ENCODE measurements around the gene GNA12.

- TF ChIP-seq SP1 (CRISPR knock-in tag; IDR thresholded peaks at IDR 0.05) (no peak), ZBTB17 (CRISPR knock-in tag; IDR thresholded peaks at IDR 0.05) (no peak), TOE1 (IDR thresholded peaks at IDR 0.05; ENCODE audit: borderline replicate concordance) (no peak), TOE1 (CRISPR knock-in tag; IDR thresholded peaks at IDR 0.05; ENCODE audit: borderline replicate concordance, low read depth) (no peak), POLR2AphosphoS5 (IDR thresholded peaks at IDR 0.05; ENCODE audit: control insufficient read depth, insufficient read depth, low read depth, low read length) (no peak), EP300 (IDR thresholded peaks at IDR 0.05; ENCODE audit: low read length) (no peak), YBX1 (IDR thresholded peaks at IDR 0.05) (no peak)
- TF ChIP-seq, protein P1, sequence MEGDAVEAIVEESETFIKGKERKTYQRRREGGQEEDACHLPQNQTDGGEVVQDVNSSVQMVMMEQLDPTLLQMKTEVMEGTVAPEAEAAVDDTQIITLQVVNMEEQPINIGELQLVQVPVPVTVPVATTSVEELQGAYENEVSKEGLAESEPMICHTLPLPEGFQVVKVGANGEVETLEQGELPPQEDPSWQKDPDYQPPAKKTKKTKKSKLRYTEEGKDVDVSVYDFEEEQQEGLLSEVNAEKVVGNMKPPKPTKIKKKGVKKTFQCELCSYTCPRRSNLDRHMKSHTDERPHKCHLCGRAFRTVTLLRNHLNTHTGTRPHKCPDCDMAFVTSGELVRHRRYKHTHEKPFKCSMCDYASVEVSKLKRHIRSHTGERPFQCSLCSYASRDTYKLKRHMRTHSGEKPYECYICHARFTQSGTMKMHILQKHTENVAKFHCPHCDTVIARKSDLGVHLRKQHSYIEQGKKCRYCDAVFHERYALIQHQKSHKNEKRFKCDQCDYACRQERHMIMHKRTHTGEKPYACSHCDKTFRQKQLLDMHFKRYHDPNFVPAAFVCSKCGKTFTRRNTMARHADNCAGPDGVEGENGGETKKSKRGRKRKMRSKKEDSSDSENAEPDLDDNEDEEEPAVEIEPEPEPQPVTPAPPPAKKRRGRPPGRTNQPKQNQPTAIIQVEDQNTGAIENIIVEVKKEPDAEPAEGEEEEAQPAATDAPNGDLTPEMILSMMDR (IDR thresholded peaks at IDR 0.05 in 2 of 3, conservative IDR thresholded peaks at IDR 0.05 in 1 of 3; ENCODE audit: insufficient read depth in 2 of 3, low read depth in 1 of 3, low read length in 3 of 3) = no peak
- TF ChIP-seq, protein P2, sequence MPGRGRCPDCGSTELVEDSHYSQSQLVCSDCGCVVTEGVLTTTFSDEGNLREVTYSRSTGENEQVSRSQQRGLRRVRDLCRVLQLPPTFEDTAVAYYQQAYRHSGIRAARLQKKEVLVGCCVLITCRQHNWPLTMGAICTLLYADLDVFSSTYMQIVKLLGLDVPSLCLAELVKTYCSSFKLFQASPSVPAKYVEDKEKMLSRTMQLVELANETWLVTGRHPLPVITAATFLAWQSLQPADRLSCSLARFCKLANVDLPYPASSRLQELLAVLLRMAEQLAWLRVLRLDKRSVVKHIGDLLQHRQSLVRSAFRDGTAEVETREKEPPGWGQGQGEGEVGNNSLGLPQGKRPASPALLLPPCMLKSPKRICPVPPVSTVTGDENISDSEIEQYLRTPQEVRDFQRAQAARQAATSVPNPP (IDR thresholded peaks at IDR 0.05; ENCODE audit: borderline replicate concordance, insufficient read depth, insufficient read length) = no peak
- TF ChIP-seq, protein P3, sequence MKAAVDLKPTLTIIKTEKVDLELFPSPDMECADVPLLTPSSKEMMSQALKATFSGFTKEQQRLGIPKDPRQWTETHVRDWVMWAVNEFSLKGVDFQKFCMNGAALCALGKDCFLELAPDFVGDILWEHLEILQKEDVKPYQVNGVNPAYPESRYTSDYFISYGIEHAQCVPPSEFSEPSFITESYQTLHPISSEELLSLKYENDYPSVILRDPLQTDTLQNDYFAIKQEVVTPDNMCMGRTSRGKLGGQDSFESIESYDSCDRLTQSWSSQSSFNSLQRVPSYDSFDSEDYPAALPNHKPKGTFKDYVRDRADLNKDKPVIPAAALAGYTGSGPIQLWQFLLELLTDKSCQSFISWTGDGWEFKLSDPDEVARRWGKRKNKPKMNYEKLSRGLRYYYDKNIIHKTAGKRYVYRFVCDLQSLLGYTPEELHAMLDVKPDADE (conservative IDR thresholded peaks at IDR 0.05; ENCODE audit: control insufficient read depth, low read depth, low read length) = no peak
- TF ChIP-seq, protein P4, sequence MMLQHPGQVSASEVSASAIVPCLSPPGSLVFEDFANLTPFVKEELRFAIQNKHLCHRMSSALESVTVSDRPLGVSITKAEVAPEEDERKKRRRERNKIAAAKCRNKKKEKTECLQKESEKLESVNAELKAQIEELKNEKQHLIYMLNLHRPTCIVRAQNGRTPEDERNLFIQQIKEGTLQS (IDR thresholded peaks at IDR 0.05) = no peak
- TF ChIP-seq, protein P4 (CRISPR knock-in tag; conservative IDR thresholded peaks at IDR 0.05) = no peak
Measured at GRCh38 chr7:2832461-2832860, 11.6 kb downstream of the GNA12 start.

Measured in K562 (cell line).